NCI-H82 (cell line): ENCODE data around the gene CPA5.

Source experiments
- DNase-seq: peaks from one replicate; lab custom pipeline; 2025; lab: John Stamatoyannopoulos, UW

The CPA5 gene

DNA sequence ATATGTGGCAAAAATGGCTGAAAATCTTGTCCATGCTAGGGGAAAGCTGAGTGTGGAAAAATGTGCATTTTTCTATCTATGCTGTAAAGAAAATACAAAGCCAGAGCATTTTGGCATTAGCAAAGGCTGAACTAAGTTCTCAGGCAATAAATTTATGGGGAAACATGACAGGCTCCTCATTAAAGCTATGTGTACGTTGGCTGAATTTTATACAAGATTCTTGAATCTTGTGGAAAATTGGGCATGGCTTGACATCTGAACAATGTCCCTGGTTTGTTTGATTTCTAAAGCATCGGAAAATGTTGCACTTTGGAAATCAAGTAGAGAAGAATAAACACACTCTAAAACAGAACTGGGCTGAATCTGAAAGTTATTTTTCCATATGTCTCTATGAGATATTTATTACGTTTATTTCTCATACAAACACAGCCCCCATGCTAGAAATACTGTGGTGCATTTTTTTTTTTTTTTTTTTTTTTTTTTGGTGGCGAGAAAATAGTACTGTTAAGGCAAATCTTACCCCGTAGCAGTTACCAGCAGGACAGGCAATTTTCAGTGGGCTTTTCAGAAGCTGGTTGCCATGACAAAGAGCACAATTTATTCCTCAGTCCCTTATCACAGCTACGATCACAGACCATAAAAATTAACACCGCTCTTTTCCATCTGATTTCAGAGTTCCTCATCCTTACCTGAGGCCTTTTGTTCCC, 52.6 kb downstream of the CPA5 start:
- DNase-seq, result no peak

DNA sequence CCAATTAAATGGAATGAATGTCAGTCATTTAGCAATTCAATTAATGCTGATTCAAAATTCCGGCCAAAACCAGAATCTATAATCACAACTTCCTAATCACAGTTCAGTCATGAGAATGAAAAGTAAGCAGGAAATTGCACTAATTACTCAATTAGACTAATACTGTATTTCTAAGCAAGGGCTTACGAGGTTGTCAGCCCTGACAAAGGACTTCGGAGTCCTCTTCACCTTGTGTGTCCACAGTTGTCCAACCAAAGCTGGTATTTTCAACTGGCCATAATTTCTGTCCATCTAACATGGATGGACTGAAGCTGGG, 53.1 kb downstream of the CPA5 start:
- no peak for DNase-seq

DNA sequence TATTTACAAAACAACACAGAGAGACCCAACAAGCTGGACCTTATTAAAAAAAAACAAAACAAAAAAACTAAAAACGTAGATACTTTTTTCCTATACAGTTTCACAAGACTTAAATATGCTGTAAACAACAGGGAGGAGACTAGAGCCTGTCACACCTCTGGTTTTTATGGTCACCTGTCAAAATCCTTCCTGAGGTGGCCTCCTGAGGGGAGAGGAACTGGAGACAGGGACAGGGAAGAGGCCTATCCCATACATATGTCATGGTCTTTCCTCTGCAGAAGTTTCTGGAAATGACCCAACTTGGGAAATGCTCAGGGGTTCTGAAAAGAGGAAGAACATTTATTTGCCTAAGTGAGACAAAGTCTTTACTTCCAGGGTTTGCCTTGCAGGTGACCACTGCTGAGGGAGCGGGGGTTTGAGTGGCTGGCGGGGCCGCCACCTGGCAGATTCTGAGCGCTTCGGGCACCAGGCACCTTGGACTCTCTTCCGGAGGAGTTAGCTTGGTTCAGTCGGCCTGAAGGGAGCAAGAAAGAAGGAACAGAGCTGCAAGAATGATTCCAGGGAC, 54.0 kb downstream of the CPA5 start:
- no peak for DNase-seq

DNA sequence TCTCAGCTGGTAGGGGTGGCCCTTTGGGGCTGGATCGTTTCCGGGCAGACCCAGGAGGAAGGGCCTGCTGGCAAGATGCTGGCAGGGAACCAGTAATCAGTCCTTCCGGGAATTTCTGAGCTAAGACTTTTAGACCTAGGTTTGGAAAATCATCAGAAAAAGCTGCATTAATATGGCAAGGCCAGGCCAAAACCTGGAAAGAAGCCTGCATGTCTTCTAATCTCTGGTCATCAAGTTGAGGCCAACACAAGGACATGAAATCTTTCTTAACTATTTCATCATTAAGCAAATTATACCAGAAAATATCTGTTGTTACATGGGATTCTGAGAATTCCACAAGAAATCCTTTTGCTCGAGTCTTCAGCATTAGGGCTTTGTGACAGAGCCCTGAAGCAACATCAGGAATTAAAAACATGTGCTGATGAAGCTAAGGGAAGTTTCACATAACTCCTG, 55.5 kb downstream of the CPA5 start:
- no peak for DNase-seq

DNA sequence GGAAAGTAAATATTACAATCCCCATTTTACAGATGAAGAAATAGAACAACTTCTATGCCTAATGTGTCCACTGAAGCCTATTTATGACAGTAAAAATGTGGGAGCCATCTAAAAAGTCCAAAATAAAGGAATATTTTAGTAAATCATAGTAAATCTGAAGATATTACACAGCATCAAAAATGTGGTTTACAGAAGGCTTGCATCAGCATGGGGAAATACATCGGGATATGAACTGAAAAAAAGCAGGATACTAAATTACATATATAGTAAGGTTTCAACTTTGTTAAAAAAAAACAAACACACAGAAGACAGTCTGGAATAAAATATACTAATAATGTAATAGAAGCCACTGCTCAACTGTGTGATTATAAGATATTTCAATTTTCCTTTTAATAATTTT, 56.5 kb downstream of the CPA5 start:
- no peak for DNase-seq

DNA sequence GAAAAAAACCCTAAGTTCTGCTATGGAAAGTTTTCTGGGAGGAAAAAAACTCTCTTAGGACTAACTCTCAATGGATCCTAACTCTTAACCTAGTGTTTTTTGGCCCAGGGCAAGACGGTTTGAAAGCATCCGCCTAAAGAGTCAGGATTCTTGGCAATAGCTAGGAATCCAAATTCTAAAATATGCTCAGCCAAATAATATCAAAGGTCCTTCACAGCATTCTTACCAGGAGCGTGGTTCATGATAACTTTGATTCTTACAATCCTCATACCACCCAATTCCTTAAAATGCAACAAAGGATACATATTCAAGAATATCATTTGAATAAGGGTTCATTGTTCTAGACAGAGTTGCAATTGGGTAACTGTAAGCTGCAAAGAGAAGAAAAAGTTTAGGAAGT, 57.0 kb downstream of the CPA5 start:
- DNase-seq, result no peak

DNA sequence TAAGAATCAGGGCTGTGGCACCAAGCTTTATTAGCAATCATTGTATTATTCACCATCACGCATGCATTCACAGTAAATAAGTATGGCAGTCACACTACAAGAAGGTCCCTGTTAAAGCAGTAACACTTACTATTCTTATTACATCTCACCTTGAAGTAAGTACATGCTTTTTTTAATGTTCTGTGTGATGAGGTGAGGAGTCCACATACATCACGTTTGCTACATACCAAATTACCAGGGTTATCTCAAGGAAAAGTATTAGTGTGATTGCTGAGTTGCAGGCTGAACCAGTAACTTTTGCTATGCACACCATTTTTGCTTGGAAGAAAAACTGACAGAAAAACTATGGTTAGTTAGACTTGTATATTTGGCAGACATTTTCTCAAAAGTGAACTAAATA, 60.4 kb downstream of the CPA5 start:
- DNase-seq, result no peak

DNA sequence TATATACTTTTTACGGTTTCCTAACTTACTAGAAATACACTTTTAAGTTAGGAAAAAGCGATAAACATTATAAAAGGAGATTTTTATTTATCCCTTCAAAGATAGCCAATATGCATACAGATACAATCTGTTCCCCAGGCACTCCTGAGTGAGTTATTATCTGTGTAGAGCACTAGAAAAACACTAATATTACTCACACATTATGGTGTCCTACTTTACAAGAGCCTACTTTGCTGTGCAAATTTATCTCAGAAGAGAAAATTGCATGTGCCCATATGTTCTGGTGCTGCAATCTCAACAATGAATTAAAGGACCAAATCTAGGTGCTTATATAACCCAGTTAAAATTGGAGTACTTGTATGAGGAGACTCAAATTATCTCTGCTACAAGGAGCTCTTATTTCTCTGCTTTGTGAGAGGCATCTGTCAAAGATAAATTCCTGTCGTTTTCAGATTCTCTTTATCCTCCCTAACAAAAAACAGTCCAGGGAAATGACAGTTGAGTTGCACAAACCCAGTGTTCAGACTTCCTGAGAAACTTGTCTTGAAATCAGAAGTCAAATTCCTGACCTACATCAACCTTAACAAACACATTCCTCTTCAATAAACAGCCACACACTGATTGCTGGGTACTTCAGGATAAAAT, 64.6 kb downstream of the CPA5 start:
- DNase-seq, result no peak

DNA sequence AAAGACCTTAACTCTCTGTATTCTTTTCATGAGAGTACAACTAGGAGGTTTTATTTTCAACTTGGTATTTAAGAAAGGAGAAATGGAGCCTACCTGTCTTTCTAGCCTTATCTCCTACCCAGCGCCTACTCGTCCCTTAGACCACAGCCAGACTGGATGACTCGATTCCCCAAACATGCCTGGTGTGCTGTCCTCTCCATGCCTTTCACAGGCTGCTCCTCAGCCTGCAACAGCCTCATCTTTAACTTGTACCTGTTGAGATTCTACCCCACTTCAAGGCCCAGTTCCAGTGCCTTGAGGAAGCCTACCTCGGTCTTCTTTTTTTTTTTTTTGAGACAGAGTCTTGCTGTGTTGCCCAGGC, 65.1 kb downstream of the CPA5 start:
- DNase-seq, result no peak

DNA sequence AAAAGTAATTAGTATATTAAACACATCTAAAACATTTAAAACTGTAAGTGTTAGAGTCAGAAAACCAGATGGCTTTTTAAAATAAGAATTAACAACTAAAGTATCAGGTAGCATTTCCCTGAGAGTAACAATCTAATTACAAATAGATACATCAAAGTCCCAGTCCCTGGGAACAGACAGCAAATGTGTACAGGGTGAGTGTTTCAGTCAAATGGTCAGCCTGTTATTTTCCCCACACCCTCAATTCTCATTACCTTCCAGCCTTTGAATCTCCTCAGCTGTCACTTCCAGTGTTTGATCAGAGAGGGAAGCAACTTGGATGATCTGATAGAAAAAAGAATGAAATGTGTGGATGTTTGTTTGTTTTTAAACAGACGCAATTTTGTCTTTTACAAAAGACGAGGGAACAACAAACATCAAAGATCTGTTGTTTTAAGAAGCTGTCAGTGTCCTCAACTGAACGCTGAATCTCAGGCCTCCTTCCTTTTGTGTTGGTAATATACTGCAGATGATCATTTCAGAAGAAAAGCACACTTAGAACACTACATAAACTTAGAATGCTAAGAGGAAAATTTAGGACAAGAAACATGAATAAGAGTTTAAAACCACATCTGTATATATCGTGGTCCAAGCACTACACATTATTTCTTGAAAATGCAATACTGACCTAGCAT, 66.4 kb downstream of the CPA5 start:
- no peak for DNase-seq

DNA sequence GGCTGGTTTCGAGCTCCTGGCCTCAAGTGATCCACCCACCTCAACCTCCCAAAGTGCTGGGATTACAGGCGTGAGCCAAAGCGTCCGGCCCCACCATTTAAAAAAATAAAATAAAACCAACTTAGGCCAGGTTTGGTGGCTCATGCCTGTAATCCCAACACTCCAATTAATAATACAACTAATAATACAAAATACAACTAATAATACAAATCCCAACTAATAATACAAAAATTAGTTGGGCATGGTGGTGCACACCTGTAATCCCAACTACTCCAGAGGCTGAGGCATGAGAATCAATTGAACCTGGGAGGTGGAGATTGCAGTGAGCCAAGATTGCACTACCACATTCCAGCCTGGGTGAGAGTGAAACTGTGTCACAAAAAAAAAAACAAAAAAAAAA, 68.6 kb downstream of the CPA5 start:
- no peak for DNase-seq

DNA sequence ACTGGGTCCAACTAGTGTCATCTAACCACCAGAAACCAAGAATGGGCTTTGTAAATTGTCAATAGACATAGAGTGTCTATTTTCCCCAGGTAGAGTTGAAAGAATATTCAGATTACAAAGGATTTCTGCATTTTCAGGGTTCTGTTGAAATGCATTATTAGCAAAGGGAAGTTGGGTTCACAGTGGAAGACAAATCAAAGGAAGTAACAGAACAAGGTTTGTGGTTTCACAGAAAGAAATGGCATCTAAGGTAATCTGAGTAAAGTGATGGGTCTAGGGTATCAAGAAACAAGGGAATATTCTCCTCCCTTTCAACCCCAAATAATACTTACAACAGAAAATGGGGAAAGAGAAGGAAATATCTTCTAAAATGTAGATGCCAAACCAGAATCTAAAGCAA, 70.4 kb downstream of the CPA5 start:
- DNase-seq, result no peak

DNA sequence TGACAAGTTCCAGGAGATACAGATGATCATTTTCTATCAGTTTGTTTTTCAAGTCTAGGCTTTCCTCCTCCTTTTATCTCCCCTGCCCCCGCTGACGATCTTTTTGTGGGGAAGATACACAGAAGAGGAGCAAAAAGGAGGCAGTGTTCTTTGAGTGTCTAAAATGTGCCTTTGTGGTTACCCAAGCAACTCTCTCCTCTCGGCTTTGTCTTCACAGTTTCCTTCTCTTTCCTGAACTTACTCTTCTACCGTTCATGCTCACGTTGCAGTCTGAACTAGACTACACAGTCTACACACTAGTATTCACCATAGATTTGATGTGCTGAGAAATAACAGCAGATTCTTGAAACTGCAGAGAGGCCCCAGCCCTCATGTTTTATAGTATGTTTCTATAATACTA, 72.6 kb downstream of the CPA5 start:
- DNase-seq, result no peak

DNA sequence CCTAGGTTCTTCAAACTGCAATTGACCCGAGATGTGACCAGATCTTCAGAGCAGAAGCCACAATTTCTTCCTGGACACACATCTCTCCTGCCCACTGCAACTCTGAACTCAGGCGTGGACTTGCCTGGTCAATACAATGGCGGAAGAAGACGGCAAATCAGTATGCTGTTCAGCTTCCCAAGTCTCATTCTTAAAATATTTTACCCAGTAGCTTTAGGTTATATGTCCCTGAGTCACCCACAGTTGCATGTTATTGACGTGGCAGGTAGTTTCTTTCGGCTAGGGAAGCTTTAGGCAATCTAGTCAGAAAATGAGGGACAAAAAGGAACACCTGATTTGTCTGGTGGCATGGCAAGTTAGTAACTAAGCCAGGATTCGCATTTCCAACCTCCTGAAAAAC, 73.7 kb downstream of the CPA5 start:
- no peak for DNase-seq
